H9 (cell line): ENCODE data around the gene PHLDB1. TPM values are rescaled to one million over a fixed set of nuclear protein-coding genes. Genes with fewer than 3 reads are reported as not detected.

Source experiments
- DNase-seq: peaks from one replicate; pipeline ENCODE4 v3.0.0-alpha.2; 2017
- H2AFZ ChIP-seq: one replicate; pipeline ENCODE4 v1.6.1; 2013; ENCODE audit warnings: mild to moderate bottlenecking, low read length, control low read depth, moderate library complexity
- H2AK5ac ChIP-seq: 2 replicates; pipeline ENCODE4 v1.6.1; 2013; ENCODE audit warnings: low read length, control low read depth, mixed read lengths; ENCODE audit not compliant: insufficient read length
- H2BK120ac ChIP-seq: one replicate; pipeline ENCODE4 v1.6.1; 2013; ENCODE audit warnings: low read depth, mild to moderate bottlenecking, low read length, control low read depth, inconsistent platforms; ENCODE audit not compliant: poor library complexity, severe bottlenecking
- H2BK12ac ChIP-seq: 2 replicates; pipeline ENCODE4 v1.6.1; 2013; ENCODE audit warnings: low read length, control low read depth, mixed read lengths, low read depth; ENCODE audit not compliant: insufficient read length
- H2BK15ac ChIP-seq: 2 replicates; pipeline ENCODE4 v1.6.1; 2013; ENCODE audit warnings: low read depth, low read length, control low read depth
- H2BK20ac ChIP-seq: one replicate; pipeline ENCODE4 v1.6.1; 2013; ENCODE audit warnings: low read depth, mild to moderate bottlenecking, low read length, control low read depth, inconsistent platforms; ENCODE audit not compliant: poor library complexity, severe bottlenecking
- H2BK5ac ChIP-seq: 2 replicates; pipeline ENCODE4 v1.6.1; 2013; ENCODE audit warnings: low read length, control low read depth, mixed read lengths; ENCODE audit not compliant: insufficient read length
- H3K14ac ChIP-seq: 2 replicates; pipeline ENCODE4 v1.6.1; 2013; ENCODE audit warnings: low read length, control low read depth; ENCODE audit not compliant: insufficient read depth
- H3K18ac ChIP-seq: 2 replicates; pipeline ENCODE4 v1.6.1; 2013; ENCODE audit warnings: low read depth, mild to moderate bottlenecking, mixed read lengths, low read length, control low read depth; ENCODE audit not compliant: insufficient read length
- H3K23ac ChIP-seq: 2 replicates; pipeline ENCODE4 v1.6.1; 2013; ENCODE audit warnings: low read length, control low read depth, mixed read lengths, low read depth; ENCODE audit not compliant: insufficient read length
- H3K23me2 ChIP-seq: 2 replicates; pipeline ENCODE4 v1.6.1; 2013; ENCODE audit warnings: low read depth, mild to moderate bottlenecking, mixed read lengths, low read length, control low read depth; ENCODE audit not compliant: insufficient read length, poor library complexity, severe bottlenecking
- H3K27ac ChIP-seq: 2 replicates; pipeline ENCODE4 v1.5.1; 2013; ENCODE audit warnings: low read length, control low read depth, mixed read lengths, low read depth; ENCODE audit not compliant: insufficient read length
- H3K27me3 ChIP-seq: 2 replicates; pipeline ENCODE4 v1.6.1; 2013; ENCODE audit warnings: low read length, control low read depth, inconsistent platforms; ENCODE audit not compliant: insufficient read depth
- H3K4ac ChIP-seq: 2 replicates; pipeline ENCODE4 v1.6.1; 2013; ENCODE audit warnings: low read depth, mild to moderate bottlenecking, control low read depth, inconsistent platforms, low read length, moderate library complexity
- H3K4me1 ChIP-seq: 2 replicates; pipeline ENCODE4 v1.6.1; 2013; ENCODE audit warnings: low read length, control low read depth, inconsistent platforms; ENCODE audit not compliant: insufficient read depth
- H3K4me2 ChIP-seq: 2 replicates; pipeline ENCODE4 v1.6.1; 2013; ENCODE audit warnings: low read length, control low read depth, mixed read lengths; ENCODE audit not compliant: insufficient read length, insufficient read depth
- H3K56ac ChIP-seq: 2 replicates; pipeline ENCODE4 v1.6.1; 2013; ENCODE audit warnings: low read depth, mild to moderate bottlenecking, mixed read lengths, low read length, control low read depth; ENCODE audit not compliant: insufficient read length
- H3K79me1 ChIP-seq: 2 replicates; pipeline ENCODE4 v1.6.1; 2013; ENCODE audit warnings: low read depth, mild to moderate bottlenecking, moderate library complexity, low read length, control low read depth, inconsistent platforms; ENCODE audit not compliant: insufficient read depth, poor library complexity, severe bottlenecking
- H3K79me2 ChIP-seq: 2 replicates; pipeline ENCODE4 v1.6.1; 2013; ENCODE audit warnings: low read length, control low read depth, inconsistent platforms; ENCODE audit not compliant: insufficient read depth
- H3K9ac ChIP-seq: 2 replicates; pipeline ENCODE4 v1.6.1; 2013; ENCODE audit warnings: low read length, control low read depth, mixed read lengths; ENCODE audit not compliant: insufficient read length; ENCODE audit errors: extremely low read depth
- H3K9me3 ChIP-seq: one replicate; pipeline ENCODE4 v1.6.1; 2013; ENCODE audit warnings: low read depth, low read length, inconsistent platforms; ENCODE audit not compliant: control insufficient read depth
- H3T11ph ChIP-seq: one replicate; pipeline ENCODE4 v1.6.1; 2013; ENCODE audit warnings: mild to moderate bottlenecking, low read length, control low read depth, inconsistent platforms
- H4K20me1 ChIP-seq: one replicate; pipeline ENCODE4 v1.6.1; 2013; ENCODE audit not compliant: control insufficient read depth, insufficient read length, insufficient read depth
- H4K5ac ChIP-seq: 2 replicates; pipeline ENCODE4 v1.6.1; 2013; ENCODE audit warnings: low read depth, mild to moderate bottlenecking, mixed read lengths, low read length, control low read depth; ENCODE audit not compliant: insufficient read length
- H4K8ac ChIP-seq: replicated peaks from 2 replicates; pipeline ENCODE4 v1.6.1; 2013; ENCODE audit warnings: low read length, control low read depth, mixed read lengths, low read depth; ENCODE audit not compliant: insufficient read length
- H4K91ac ChIP-seq: 2 replicates; pipeline ENCODE4 v1.6.1; 2013; ENCODE audit warnings: low read depth, mild to moderate bottlenecking, moderate library complexity, mixed read lengths, low read length, control low read depth; ENCODE audit not compliant: insufficient read length
- H3K27ac Mint-ChIP-seq, 3 experiments: 2 replicates in 2 of 3; 3 replicates in 1 of 3; pipeline ENCODE4 v1.8.0; 2020 to 2021; ENCODE audit warnings: mixed read lengths in 3 of 3, mild to moderate bottlenecking in 1 of 3, moderate library complexity in 1 of 3
- H3K27me3 Mint-ChIP-seq: 2 replicates; pipeline ENCODE4 v1.8.0; 2021; ENCODE audit warnings: low read depth, mild to moderate bottlenecking, moderate library complexity, mixed read lengths
- H3K36me3 Mint-ChIP-seq, 3 experiments: 2 replicates in 2 of 3; 3 replicates in 1 of 3; pipeline ENCODE4 v1.8.0; 2020 to 2021; ENCODE audit warnings: low read depth in 3 of 3, mixed read lengths in 3 of 3; ENCODE audit not compliant: insufficient read depth in 1 of 3
- H3K4me1 Mint-ChIP-seq, 2 experiments: 2 replicates each; pipeline ENCODE4 v1.8.0; 2020; ENCODE audit warnings: mixed read lengths in 2 of 2
- H3K4me3 Mint-ChIP-seq, 2 experiments: 2 replicates in 1 of 2; 3 replicates in 1 of 2; pipeline ENCODE4 v1.8.0; 2020 to 2021; ENCODE audit warnings: mild to moderate bottlenecking in 2 of 2, mixed read lengths in 2 of 2, moderate library complexity in 1 of 2
- H3K9me3 Mint-ChIP-seq, 2 experiments: 2 replicates in 1 of 2; 3 replicates in 1 of 2; pipeline ENCODE4 v1.8.0; 2020; ENCODE audit warnings: mild to moderate bottlenecking in 2 of 2, mixed read lengths in 2 of 2, moderate library complexity in 1 of 2
- WGBS: extraction: QIAGEN DNeasy Blood & Tissue Kit; methylation state at CpG from one replicate; pipeline ENCODE4 v1.1.7; 2013; ENCODE audit warnings: missing lambda C conversion rate, low lambda C conversion rate, mixed read lengths; ENCODE audit not compliant: insufficient read length; ENCODE audit errors: extremely low coverage; 5-methylcytosine and 5-hydroxymethylcytosine counted together
- total RNA-seq: library from RNA; stranded (reverse); gene quantifications from 2 replicates; pipeline ENCODE4 v1.2.1, GENCODE V29; 2021
- TF ChIP-seq, protein P1 (sequence below): fragments of 200-600 bp; sonication (generic); conservative IDR thresholded peaks from 3 replicates; pipeline ENCODE4 v1.8.0; 2021; ENCODE audit warnings: antibody characterized with exemption, mild to moderate bottlenecking

PHLDB1 gene
- total RNA-seq, 1 experiment from 2014 or later: 56.0 TPM

- H3K56ac ChIP-seq: no peak overlapping the region
- no peak overlapping the region for H2BK5ac ChIP-seq
- peaks cover 2% of the 10 kb centered on the region; the same call in 1 of the 2 replicates for H3K4me1 ChIP-seq
- H3K27ac Mint-ChIP-seq: peak overlapping the region in 2 of 3 experiments; percentile 73 to 81; a peak in 4 of 7 replicates
- no peak overlapping the region for H2AFZ ChIP-seq
- TF ChIP-seq, protein P1, sequence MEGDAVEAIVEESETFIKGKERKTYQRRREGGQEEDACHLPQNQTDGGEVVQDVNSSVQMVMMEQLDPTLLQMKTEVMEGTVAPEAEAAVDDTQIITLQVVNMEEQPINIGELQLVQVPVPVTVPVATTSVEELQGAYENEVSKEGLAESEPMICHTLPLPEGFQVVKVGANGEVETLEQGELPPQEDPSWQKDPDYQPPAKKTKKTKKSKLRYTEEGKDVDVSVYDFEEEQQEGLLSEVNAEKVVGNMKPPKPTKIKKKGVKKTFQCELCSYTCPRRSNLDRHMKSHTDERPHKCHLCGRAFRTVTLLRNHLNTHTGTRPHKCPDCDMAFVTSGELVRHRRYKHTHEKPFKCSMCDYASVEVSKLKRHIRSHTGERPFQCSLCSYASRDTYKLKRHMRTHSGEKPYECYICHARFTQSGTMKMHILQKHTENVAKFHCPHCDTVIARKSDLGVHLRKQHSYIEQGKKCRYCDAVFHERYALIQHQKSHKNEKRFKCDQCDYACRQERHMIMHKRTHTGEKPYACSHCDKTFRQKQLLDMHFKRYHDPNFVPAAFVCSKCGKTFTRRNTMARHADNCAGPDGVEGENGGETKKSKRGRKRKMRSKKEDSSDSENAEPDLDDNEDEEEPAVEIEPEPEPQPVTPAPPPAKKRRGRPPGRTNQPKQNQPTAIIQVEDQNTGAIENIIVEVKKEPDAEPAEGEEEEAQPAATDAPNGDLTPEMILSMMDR: no peak
- no peak overlapping the region for H3T11ph ChIP-seq
- H3K4me3 Mint-ChIP-seq: peak overlapping the region; percentile 81 to 89
- H4K20me1 ChIP-seq: no peaks in the 10 kb centered on the region
- no peak for DNase-seq
- H3K36me3 Mint-ChIP-seq: peaks cover 4 to 24% (median 6%) of the 10 kb centered on the region in 3 experiments
- H2BK120ac ChIP-seq: no peak overlapping the region
- no peak overlapping the region for H3K23ac ChIP-seq
- H3K27me3 ChIP-seq: no peaks in the 10 kb centered on the region; the same call in 1 of the 2 replicates
- H4K91ac ChIP-seq: no peak overlapping the region
- no peaks in the 10 kb centered on the region for H3K9me3 ChIP-seq
- no peak overlapping the region for H2BK15ac ChIP-seq
- peaks cover 52 to 59% of the 10 kb centered on the region in 2 experiments for H3K4me1 Mint-ChIP-seq
- no peak overlapping the region for H2BK20ac ChIP-seq
- H3K4ac ChIP-seq: no peak overlapping the region
- H4K8ac ChIP-seq: no peak overlapping the region
- peak overlapping the region; percentile 75 for H3K4me2 ChIP-seq
- no peaks in the 10 kb centered on the region; the same call in 1 of the 2 replicates for H3K79me2 ChIP-seq
- no peak overlapping the region for H2AK5ac ChIP-seq
- H3K23me2 ChIP-seq: peaks cover 9% of the 10 kb centered on the region
- H3K79me1 ChIP-seq: no peaks in the 10 kb centered on the region
- no peak overlapping the region for H2BK12ac ChIP-seq
- no peak overlapping the region for H3K27ac ChIP-seq
- peak overlapping the region; percentile 55 for H3K9ac ChIP-seq
- peak overlapping the region; percentile 6 for H3K18ac ChIP-seq
- no CpG with 5 or more reads among the region's 4 CpGs for WGBS
- H4K5ac ChIP-seq: no peak overlapping the region
- no peaks in the 10 kb centered on the region for H3K9me3 Mint-ChIP-seq
- H3K14ac ChIP-seq: peak overlapping the region; percentile 60; the same call in 1 of the 2 replicates
- H3K27me3 Mint-ChIP-seq: no peaks in the 10 kb centered on the region
These were observed 14.5 kb downstream of the PHLDB1 start for GRCh38 chr11:118621784-118622375.
